ENCODE data around the gene THAP12.

- TF ChIP-seq LEF1 (IDR thresholded peaks at IDR 0.05; ENCODE audit: borderline replicate concordance) (no peak), HDGF (IDR thresholded peaks at IDR 0.05; ENCODE audit: borderline replicate concordance) (no peak), TARDBP (IDR thresholded peaks at IDR 0.05) (no peak), ELF4 (IDR thresholded peaks at IDR 0.05) (no peak), SUZ12 (IDR thresholded peaks at IDR 0.05) (no peak), CTBP1 (IDR thresholded peaks at IDR 0.05; ENCODE audit: borderline replicate concordance) (no peak), ARNT (IDR thresholded peaks at IDR 0.05) (no peak), FOXK2 (IDR thresholded peaks at IDR 0.05) (no peak), L3MBTL2 (conservative IDR thresholded peaks at IDR 0.05) (no peak), FOXA1 (IDR thresholded peaks at IDR 0.05) (no peak)
These were observed 59.6 kb downstream of the THAP12 start for GRCh38 chr11:76321340-76321739.
